Keratinocyte (primary cell): ENCODE data around the gene C20orf144. TPM values are rescaled to one million over a fixed set of nuclear protein-coding genes. Genes with fewer than 3 reads are reported as not detected.
A peak's percentile ranks its signal among the peaks of the same experiment; 100 is the strongest.

Source experiments
- DNase-seq: peaks from one replicate; pipeline ENCODE4 v3.0.0-alpha.2; 2011; ENCODE audit warnings: low read depth, missing footprints, low spot score
- FAIRE-seq: peaks from 2 replicates; lab custom pipeline; 2011; peaks lifted over from hg19 to GRCh38; lab: Jason Lieb, UNC
- H2AFZ ChIP-seq: 2 replicates; pipeline ENCODE4 v1.6.0; 2012; ENCODE audit warnings: low read length, control low read depth, inconsistent platforms; ENCODE audit not compliant: control insufficient read depth
- H3K27ac ChIP-seq: 2 replicates; pipeline ENCODE4 v1.5.1; 2011; ENCODE audit warnings: low read length; ENCODE audit not compliant: control insufficient read depth, insufficient read depth
- H3K27me3 ChIP-seq: 3 replicates; pipeline ENCODE4 v1.6.0; 2011; ENCODE audit warnings: low read length; ENCODE audit not compliant: control insufficient read depth, insufficient read depth; ENCODE audit errors: extremely low read depth
- H3K36me3 ChIP-seq, 2 experiments: 2 replicates in 1 of 2; 3 replicates in 1 of 2; pipeline ENCODE4 v1.5.1; 2011; ENCODE audit warnings: low read length in 2 of 2, mild to moderate bottlenecking in 1 of 2; ENCODE audit not compliant: control insufficient read depth in 2 of 2, insufficient read depth in 2 of 2; ENCODE audit errors: extremely low read depth in 1 of 2
- H3K4me1 ChIP-seq: 3 replicates; pipeline ENCODE4 v1.5.1; 2011; ENCODE audit warnings: low read length; ENCODE audit not compliant: control insufficient read depth, insufficient read depth; ENCODE audit errors: extremely low read depth
- H3K4me2 ChIP-seq: 3 replicates; pipeline ENCODE4 v1.6.0; 2011; ENCODE audit warnings: low read depth, low read length; ENCODE audit not compliant: control insufficient read depth, insufficient read depth; ENCODE audit errors: extremely low read depth
- H3K4me3 ChIP-seq, 3 experiments: fragments of 200-600 bp in 1 of 3; sonication (generic) in 1 of 3; 2 replicates in 2 of 3; 3 replicates in 1 of 3; pipeline ENCODE4 v1.5.1; 2011 to 2016; ENCODE audit warnings: low read length in 3 of 3, mild to moderate bottlenecking in 3 of 3, control low read depth in 2 of 3, inconsistent platforms in 1 of 3, low read depth in 1 of 3, mixed read lengths in 1 of 3, mixed run types in 1 of 3, moderate library complexity in 1 of 3; ENCODE audit not compliant: control insufficient read depth in 2 of 3, insufficient read depth in 2 of 3; ENCODE audit errors: extremely low read depth in 1 of 3
- H3K79me2 ChIP-seq: 2 replicates; pipeline ENCODE4 v1.6.0; 2012; ENCODE audit warnings: low read length; ENCODE audit not compliant: control insufficient read depth, insufficient read depth
- H3K9ac ChIP-seq: 3 replicates; pipeline ENCODE4 v1.6.0; 2011; ENCODE audit warnings: low read length; ENCODE audit not compliant: control insufficient read depth, insufficient read depth; ENCODE audit errors: extremely low read depth
- H3K9me1 ChIP-seq: 3 replicates; pipeline ENCODE4 v1.6.0; 2011; ENCODE audit warnings: low read length; ENCODE audit not compliant: control insufficient read depth, insufficient read depth; ENCODE audit errors: extremely low read depth
- H3K9me3 ChIP-seq: 2 replicates; pipeline ENCODE4 v1.5.1; 2012; ENCODE audit warnings: low read depth, low read length; ENCODE audit not compliant: control insufficient read depth
- H4K20me1 ChIP-seq: 3 replicates; pipeline ENCODE4 v1.6.0; 2011; ENCODE audit warnings: low read length; ENCODE audit not compliant: control insufficient read depth, insufficient read depth; ENCODE audit errors: extremely low read depth
- EZH2 ChIP-seq: IDR thresholded peaks from one replicate; pipeline ENCODE4 v1.6.1; 2012; ENCODE audit warnings: inconsistent platforms, mild to moderate bottlenecking, low read length, moderate library complexity
- dilution Hi-C: fragments of 300-500 bp; cut with MboI; formaldehyde crosslinking; loops from one replicate; pipeline ENCODE4 v1.7.0; 2020; ENCODE audit warnings: low sequenced_read_pairs; ENCODE audit not compliant: extremely low pct_ligation_motif_present
- polyA plus RNA-seq, 5 experiments: library from polyadenylated mRNA; depleted of rRNA in 3 of 5; stranded (reverse) in 3 of 5; stranded (forward) in 1 of 5; unstranded in 1 of 5; fragments of >200 nt; gene quantifications; 1 replicate in 1 of 5; 2 replicates in 3 of 5; 3 replicates in 1 of 5; pipeline versions ENCODE4 v1.2.1 to v1.2.3, GENCODE V29; 2011 to 2012; ENCODE audit warnings: missing spikeins in 2 of 5, low read depth in 1 of 5, low replicate concordance in 1 of 5
- TF ChIP-seq, protein P1 (sequence below), 3 experiments: IDR thresholded peaks in 1 of 3; conservative IDR thresholded peaks in 1 of 3; optimal IDR thresholded peaks in 1 of 3; 2 replicates in 2 of 3; 3 replicates in 1 of 3; pipeline versions ENCODE3 to v1.5.1; 2011; ENCODE audit warnings: low read length in 3 of 3, mild to moderate bottlenecking in 3 of 3, moderate library complexity in 2 of 3, control low read depth in 1 of 3, inconsistent platforms in 1 of 3; ENCODE audit not compliant: insufficient read depth in 2 of 3; ENCODE audit errors: extremely low read depth in 1 of 3

Gene C20orf144
- polyA plus RNA-seq, 1 donor (not counting 4 experiments of a cell fraction or from before 2014, with no cell fraction given) = 0.03 TPM

DNA sequence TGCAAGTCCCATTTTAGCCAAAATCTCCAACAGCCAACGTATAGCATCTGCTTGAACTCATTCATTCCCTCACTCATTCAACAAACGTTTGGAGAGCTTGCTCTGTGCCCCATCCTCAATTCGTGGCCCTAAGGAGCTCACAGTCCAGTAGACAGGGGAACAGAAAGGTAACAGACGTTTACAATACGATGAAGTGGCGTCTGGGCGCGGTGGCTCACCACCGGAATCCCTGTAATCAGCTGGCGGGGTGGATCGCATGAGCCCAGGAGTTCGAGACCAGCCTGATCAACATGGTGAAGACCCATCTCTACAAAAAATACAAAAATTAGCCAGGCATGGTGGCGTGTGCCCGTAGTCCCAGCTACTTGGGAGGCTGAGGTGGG lies 24.8 kb downstream of the C20orf144 start:
- Histone ChIP-seq H3K4me1 (peaks cover 13% of the 10 kb centered on the region), H2AFZ (peak overlapping the region; percentile 79), H3K79me2 (peaks cover 12% of the 10 kb centered on the region), H3K9ac (peak overlapping the region; percentile 9), H3K4me3 (peak overlapping the region in 1 of 3 experiments; percentile 61), H3K9me3 (no peaks in the 10 kb centered on the region), H3K27ac (no peak overlapping the region), H3K27me3 (no peaks in the 10 kb centered on the region), H3K4me2 (peak overlapping the region; percentile 60), H3K9me1 (no peaks in the 10 kb centered on the region), H4K20me1 (no peaks in the 10 kb centered on the region), H3K36me3 (no peaks in the 10 kb centered on the region)
- TF ChIP-seq EZH2 = no peak
- TF ChIP-seq, protein P1, sequence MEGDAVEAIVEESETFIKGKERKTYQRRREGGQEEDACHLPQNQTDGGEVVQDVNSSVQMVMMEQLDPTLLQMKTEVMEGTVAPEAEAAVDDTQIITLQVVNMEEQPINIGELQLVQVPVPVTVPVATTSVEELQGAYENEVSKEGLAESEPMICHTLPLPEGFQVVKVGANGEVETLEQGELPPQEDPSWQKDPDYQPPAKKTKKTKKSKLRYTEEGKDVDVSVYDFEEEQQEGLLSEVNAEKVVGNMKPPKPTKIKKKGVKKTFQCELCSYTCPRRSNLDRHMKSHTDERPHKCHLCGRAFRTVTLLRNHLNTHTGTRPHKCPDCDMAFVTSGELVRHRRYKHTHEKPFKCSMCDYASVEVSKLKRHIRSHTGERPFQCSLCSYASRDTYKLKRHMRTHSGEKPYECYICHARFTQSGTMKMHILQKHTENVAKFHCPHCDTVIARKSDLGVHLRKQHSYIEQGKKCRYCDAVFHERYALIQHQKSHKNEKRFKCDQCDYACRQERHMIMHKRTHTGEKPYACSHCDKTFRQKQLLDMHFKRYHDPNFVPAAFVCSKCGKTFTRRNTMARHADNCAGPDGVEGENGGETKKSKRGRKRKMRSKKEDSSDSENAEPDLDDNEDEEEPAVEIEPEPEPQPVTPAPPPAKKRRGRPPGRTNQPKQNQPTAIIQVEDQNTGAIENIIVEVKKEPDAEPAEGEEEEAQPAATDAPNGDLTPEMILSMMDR (optimal IDR thresholded peaks at IDR 0.05 in 1 of 3, IDR thresholded peaks at IDR 0.05 in 1 of 3, conservative IDR thresholded peaks at IDR 0.05 in 1 of 3; ENCODE audit: extremely low read depth in 1 of 3, insufficient read depth in 2 of 3, low read length in 3 of 3) = no peak
- no peak for FAIRE-seq
- DNase-seq = no peak
- dilution Hi-C loops = no loop called here

DNA sequence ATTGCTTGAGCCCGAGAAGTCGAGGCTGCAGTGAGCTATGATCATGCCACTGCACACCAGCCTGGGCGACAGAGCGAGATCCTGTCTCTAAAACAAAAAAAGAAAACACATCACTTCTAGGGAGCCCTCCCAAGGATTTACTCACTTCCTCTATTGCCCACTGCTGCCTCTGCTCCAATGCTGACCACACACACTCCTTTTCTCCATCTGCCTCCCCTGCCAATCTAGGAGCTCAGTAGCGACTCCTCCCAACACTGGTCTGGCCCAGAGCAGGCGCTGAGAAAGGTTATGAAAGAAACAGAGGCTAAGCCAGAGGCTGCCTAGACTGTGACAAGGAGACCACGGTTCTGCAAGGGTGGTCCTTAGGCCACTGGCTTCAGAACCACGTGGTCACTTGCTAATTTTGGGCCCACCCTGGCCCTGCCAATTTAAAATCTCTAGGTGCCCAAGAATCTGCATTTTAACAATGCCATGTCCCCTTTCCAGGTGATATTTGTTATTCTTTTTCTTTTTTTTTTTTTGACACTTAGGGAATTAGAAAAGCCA lies 25.3 kb downstream of the C20orf144 start:
- TF ChIP-seq, protein P1 (optimal IDR thresholded peaks at IDR 0.05 in 1 of 3, IDR thresholded peaks at IDR 0.05 in 1 of 3, conservative IDR thresholded peaks at IDR 0.05 in 1 of 3; ENCODE audit: extremely low read depth in 1 of 3, insufficient read depth in 2 of 3, low read length in 3 of 3) = no peak
- TF ChIP-seq EZH2 = no peak
- no peaks in the 10 kb centered on the region for H3K36me3 ChIP-seq
- FAIRE-seq = no peak

More for the DNA sequence above, 25.3 kb downstream of the C20orf144 start:
- dilution Hi-C loops = no loop called here
- DNase-seq = no peak
- no peaks in the 10 kb centered on the region for H4K20me1 ChIP-seq
- no peak overlapping the region for H3K9ac ChIP-seq
- H3K4me2 ChIP-seq = no peak overlapping the region
- H3K9me3 ChIP-seq = no peaks in the 10 kb centered on the region
- no peak overlapping the region for H3K4me3 ChIP-seq
- H3K4me1 ChIP-seq = peaks cover 13% of the 10 kb centered on the region
- H3K27ac ChIP-seq = no peak overlapping the region
- H3K9me1 ChIP-seq = no peaks in the 10 kb centered on the region
- no peak overlapping the region for H2AFZ ChIP-seq
- no peaks in the 10 kb centered on the region for H3K27me3 ChIP-seq
- H3K79me2 ChIP-seq = peaks cover 12% of the 10 kb centered on the region
